HepG2 (cell line): ENCODE results near the gene LDLRAD4.

Source experiments
- NR2C2 ChIP-seq: sonication (generic); formaldehyde crosslinking; IDR thresholded peaks from 2 replicates; pipeline ENCODE4 v1.4.0; 2020; ENCODE audit warnings: missing genetic modification reagents, mild to moderate bottlenecking, moderate library complexity, borderline replicate concordance
- ZBTB42 ChIP-seq: sonication (generic); formaldehyde crosslinking; IDR thresholded peaks from 2 replicates; pipeline ENCODE4 v1.5.0; 2020; ENCODE audit warnings: mild to moderate bottlenecking, missing genetic modification reagents
- ZNF678 ChIP-seq: sonication (generic); formaldehyde crosslinking; IDR thresholded peaks from 2 replicates; pipeline ENCODE4 v1.4.0; 2020; ENCODE audit warnings: mild to moderate bottlenecking, missing genetic modification reagents
- TF ChIP-seq, protein P1 (sequence below): sonication (generic); formaldehyde crosslinking; IDR thresholded peaks from 2 replicates; pipeline ENCODE4 v1.4.0; 2020; ENCODE audit warnings: missing genetic modification reagents
- TF ChIP-seq, protein P2 (sequence below): sonication (generic); formaldehyde crosslinking; IDR thresholded peaks from 2 replicates; pipeline ENCODE4 v1.4.0; 2020; ENCODE audit warnings: mild to moderate bottlenecking, missing genetic modification reagents
- TF ChIP-seq, protein P3 (sequence below): sonication (generic); formaldehyde crosslinking; IDR thresholded peaks from 2 replicates; pipeline ENCODE4 v1.9.0; 2021; ENCODE audit warnings: mild to moderate bottlenecking, missing genetic modification reagents
- TF ChIP-seq, protein P4 (sequence below): sonication (generic); formaldehyde crosslinking; IDR thresholded peaks from 2 replicates; pipeline ENCODE4 v1.5.0; 2020; ENCODE audit warnings: mild to moderate bottlenecking, missing genetic modification reagents, moderate library complexity
- TF ChIP-seq, protein P5 (sequence below), 2 experiments: IDR thresholded peaks; 2 replicates each; pipeline ENCODE4 v1.6.1; 2011 to 2012; ENCODE audit warnings: low read length in 2 of 2, borderline replicate concordance in 1 of 2, low read depth in 1 of 2, mild to moderate bottlenecking in 1 of 2, moderate library complexity in 1 of 2
- TF ChIP-seq, protein P6 (sequence below): sonication (generic); formaldehyde crosslinking; IDR thresholded peaks from 2 replicates; pipeline ENCODE4 v1.4.0; 2020; ENCODE audit warnings: missing genetic modification reagents

DNA sequence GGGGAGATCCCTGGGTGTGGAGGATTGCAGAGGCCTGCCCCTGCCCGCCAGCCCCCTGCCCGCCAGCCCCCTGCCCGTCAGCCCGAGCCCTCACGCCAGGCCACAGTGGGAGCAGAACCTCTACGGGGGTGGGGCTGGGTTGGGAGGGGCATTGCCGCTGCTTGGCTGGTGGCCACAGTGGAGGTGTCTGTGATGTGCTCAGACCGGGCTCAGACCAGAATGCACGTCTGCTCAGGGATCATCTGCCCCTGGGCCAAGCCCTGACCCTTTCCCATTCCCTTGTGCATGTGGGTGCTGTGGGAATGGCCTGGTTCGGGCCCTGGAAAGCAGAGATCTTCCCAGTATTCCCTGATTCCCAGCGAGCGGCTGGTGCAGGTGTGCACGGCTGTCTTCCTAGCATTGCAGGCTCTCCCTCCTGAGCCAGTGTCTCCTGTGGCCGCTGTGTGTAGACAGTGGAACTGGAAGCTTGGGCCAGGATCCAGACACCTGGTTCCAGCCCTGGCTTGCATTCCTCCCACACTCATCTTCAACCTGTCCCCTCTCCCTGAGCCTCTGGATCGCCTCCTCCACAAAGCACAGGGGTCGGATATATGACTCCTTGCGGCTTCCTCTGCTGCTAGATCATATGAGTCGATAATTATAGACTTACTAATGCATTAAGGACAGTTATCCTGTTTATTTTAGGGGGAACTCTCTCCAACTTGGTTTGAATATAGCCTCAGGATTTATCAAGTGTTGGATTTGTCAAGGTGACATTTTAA, 161.6 kb downstream of the LDLRAD4 start:
- TF ChIP-seq, protein P1, sequence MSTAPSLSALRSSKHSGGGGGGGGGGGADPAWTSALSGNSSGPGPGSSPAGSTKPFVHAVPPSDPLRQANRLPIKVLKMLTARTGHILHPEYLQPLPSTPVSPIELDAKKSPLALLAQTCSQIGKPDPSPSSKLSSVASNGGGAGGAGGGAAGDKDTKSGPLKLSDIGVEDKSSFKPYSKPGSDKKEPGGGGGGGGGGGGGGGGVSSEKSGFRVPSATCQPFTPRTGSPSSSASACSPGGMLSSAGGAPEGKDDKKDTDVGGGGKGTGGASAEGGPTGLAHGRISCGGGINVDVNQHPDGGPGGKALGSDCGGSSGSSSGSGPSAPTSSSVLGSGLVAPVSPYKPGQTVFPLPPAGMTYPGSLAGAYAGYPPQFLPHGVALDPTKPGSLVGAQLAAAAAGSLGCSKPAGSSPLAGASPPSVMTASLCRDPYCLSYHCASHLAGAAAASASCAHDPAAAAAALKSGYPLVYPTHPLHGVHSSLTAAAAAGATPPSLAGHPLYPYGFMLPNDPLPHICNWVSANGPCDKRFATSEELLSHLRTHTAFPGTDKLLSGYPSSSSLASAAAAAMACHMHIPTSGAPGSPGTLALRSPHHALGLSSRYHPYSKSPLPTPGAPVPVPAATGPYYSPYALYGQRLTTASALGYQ (CRISPR knock-in tag) = no peak
- TF ChIP-seq, protein P2, sequence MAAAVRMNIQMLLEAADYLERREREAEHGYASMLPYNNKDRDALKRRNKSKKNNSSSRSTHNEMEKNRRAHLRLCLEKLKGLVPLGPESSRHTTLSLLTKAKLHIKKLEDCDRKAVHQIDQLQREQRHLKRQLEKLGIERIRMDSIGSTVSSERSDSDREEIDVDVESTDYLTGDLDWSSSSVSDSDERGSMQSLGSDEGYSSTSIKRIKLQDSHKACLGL (CRISPR knock-in tag) = no peak
- TF ChIP-seq, protein P3, sequence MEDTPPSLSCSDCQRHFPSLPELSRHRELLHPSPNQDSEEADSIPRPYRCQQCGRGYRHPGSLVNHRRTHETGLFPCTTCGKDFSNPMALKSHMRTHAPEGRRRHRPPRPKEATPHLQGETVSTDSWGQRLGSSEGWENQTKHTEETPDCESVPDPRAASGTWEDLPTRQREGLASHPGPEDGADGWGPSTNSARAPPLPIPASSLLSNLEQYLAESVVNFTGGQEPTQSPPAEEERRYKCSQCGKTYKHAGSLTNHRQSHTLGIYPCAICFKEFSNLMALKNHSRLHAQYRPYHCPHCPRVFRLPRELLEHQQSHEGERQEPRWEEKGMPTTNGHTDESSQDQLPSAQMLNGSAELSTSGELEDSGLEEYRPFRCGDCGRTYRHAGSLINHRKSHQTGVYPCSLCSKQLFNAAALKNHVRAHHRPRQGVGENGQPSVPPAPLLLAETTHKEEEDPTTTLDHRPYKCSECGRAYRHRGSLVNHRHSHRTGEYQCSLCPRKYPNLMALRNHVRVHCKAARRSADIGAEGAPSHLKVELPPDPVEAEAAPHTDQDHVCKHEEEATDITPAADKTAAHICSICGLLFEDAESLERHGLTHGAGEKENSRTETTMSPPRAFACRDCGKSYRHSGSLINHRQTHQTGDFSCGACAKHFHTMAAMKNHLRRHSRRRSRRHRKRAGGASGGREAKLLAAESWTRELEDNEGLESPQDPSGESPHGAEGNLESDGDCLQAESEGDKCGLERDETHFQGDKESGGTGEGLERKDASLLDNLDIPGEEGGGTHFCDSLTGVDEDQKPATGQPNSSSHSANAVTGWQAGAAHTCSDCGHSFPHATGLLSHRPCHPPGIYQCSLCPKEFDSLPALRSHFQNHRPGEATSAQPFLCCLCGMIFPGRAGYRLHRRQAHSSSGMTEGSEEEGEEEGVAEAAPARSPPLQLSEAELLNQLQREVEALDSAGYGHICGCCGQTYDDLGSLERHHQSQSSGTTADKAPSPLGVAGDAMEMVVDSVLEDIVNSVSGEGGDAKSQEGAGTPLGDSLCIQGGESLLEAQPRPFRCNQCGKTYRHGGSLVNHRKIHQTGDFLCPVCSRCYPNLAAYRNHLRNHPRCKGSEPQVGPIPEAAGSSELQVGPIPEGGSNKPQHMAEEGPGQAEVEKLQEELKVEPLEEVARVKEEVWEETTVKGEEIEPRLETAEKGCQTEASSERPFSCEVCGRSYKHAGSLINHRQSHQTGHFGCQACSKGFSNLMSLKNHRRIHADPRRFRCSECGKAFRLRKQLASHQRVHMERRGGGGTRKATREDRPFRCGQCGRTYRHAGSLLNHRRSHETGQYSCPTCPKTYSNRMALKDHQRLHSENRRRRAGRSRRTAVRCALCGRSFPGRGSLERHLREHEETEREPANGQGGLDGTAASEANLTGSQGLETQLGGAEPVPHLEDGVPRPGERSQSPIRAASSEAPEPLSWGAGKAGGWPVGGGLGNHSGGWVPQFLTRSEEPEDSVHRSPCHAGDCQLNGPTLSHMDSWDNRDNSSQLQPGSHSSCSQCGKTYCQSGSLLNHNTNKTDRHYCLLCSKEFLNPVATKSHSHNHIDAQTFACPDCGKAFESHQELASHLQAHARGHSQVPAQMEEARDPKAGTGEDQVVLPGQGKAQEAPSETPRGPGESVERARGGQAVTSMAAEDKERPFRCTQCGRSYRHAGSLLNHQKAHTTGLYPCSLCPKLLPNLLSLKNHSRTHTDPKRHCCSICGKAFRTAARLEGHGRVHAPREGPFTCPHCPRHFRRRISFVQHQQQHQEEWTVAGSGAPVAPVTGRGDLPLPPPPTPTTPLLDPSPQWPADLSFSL (CRISPR knock-in tag) = no peak
- TF ChIP-seq, protein P4, sequence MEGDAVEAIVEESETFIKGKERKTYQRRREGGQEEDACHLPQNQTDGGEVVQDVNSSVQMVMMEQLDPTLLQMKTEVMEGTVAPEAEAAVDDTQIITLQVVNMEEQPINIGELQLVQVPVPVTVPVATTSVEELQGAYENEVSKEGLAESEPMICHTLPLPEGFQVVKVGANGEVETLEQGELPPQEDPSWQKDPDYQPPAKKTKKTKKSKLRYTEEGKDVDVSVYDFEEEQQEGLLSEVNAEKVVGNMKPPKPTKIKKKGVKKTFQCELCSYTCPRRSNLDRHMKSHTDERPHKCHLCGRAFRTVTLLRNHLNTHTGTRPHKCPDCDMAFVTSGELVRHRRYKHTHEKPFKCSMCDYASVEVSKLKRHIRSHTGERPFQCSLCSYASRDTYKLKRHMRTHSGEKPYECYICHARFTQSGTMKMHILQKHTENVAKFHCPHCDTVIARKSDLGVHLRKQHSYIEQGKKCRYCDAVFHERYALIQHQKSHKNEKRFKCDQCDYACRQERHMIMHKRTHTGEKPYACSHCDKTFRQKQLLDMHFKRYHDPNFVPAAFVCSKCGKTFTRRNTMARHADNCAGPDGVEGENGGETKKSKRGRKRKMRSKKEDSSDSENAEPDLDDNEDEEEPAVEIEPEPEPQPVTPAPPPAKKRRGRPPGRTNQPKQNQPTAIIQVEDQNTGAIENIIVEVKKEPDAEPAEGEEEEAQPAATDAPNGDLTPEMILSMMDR (CRISPR knock-in tag) = no peak
- TF ChIP-seq ZBTB42 (CRISPR knock-in tag) = no peak
- TF ChIP-seq, protein P5, sequence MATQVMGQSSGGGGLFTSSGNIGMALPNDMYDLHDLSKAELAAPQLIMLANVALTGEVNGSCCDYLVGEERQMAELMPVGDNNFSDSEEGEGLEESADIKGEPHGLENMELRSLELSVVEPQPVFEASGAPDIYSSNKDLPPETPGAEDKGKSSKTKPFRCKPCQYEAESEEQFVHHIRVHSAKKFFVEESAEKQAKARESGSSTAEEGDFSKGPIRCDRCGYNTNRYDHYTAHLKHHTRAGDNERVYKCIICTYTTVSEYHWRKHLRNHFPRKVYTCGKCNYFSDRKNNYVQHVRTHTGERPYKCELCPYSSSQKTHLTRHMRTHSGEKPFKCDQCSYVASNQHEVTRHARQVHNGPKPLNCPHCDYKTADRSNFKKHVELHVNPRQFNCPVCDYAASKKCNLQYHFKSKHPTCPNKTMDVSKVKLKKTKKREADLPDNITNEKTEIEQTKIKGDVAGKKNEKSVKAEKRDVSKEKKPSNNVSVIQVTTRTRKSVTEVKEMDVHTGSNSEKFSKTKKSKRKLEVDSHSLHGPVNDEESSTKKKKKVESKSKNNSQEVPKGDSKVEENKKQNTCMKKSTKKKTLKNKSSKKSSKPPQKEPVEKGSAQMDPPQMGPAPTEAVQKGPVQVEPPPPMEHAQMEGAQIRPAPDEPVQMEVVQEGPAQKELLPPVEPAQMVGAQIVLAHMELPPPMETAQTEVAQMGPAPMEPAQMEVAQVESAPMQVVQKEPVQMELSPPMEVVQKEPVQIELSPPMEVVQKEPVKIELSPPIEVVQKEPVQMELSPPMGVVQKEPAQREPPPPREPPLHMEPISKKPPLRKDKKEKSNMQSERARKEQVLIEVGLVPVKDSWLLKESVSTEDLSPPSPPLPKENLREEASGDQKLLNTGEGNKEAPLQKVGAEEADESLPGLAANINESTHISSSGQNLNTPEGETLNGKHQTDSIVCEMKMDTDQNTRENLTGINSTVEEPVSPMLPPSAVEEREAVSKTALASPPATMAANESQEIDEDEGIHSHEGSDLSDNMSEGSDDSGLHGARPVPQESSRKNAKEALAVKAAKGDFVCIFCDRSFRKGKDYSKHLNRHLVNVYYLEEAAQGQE (IDR thresholded peaks at IDR 0.05; ENCODE audit: borderline replicate concordance in 1 of 2, low read depth in 1 of 2, low read length in 2 of 2) = no peak
- TF ChIP-seq, protein P6, sequence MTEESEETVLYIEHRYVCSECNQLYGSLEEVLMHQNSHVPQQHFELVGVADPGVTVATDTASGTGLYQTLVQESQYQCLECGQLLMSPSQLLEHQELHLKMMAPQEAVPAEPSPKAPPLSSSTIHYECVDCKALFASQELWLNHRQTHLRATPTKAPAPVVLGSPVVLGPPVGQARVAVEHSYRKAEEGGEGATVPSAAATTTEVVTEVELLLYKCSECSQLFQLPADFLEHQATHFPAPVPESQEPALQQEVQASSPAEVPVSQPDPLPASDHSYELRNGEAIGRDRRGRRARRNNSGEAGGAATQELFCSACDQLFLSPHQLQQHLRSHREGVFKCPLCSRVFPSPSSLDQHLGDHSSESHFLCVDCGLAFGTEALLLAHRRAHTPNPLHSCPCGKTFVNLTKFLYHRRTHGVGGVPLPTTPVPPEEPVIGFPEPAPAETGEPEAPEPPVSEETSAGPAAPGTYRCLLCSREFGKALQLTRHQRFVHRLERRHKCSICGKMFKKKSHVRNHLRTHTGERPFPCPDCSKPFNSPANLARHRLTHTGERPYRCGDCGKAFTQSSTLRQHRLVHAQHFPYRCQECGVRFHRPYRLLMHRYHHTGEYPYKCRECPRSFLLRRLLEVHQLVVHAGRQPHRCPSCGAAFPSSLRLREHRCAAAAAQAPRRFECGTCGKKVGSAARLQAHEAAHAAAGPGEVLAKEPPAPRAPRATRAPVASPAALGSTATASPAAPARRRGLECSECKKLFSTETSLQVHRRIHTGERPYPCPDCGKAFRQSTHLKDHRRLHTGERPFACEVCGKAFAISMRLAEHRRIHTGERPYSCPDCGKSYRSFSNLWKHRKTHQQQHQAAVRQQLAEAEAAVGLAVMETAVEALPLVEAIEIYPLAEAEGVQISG (CRISPR knock-in tag) = no peak
- no peak for TF ChIP-seq NR2C2 (CRISPR knock-in tag)
- no peak for TF ChIP-seq ZNF678 (CRISPR knock-in tag)
